ENCODE measurements around the gene OR4C45. TPM values are rescaled to one million over a fixed set of nuclear protein-coding genes. Genes with fewer than 3 reads are reported as not detected.

The OR4C45 gene
- polyA plus RNA-seq, 4 donors, result not detected

Other genes starting within 250 kb of the OR4C45 start
- gene OR4C13, start 80.5 kb upstream of the OR4C45 start, polyA plus RNA-seq (ENCODE audit: insufficient read length in 4 of 4), result not detected
- not detected for gene OR4C12, start 50.3 kb upstream of the OR4C45 start, polyA plus RNA-seq (ENCODE audit: insufficient read length in 4 of 4)

Measured in left renal pelvis (tissue), 4 donors.